Measurements from ENCODE around the gene HTT-AS. TPM values are rescaled to one million over a fixed set of nuclear protein-coding genes. Genes with fewer than 3 reads are reported as not detected.

The HTT-AS gene
- total RNA-seq, 1 donor from 2014 or later, result not detected

DNA sequence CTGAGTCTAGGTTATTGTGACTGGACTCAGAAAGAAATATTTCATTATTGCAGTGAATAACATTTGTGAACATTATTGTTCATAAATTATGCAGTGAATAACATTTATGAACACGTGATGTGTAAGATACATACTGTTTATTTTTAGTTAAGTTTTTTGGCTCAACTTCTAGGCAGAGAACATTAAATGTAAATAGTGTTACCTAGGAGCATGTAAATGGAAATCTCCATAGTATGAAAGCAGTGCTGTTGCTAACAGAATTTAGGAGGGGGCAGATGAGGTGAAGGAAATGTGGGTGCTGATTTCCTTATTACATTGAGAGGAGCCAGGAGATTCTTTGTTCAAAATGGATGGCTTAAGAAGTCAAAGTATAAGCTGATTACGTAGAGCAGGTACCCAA lies 45.1 kb upstream of the HTT-AS start:
- Histone ChIP-seq H3K36me3 (peaks cover 75% of the 10 kb centered on the region), H3K27ac (no peak overlapping the region), H3K9me3 (no peaks in the 10 kb centered on the region), H3K27me3 (ENCODE audit: low read depth) (no peaks in the 10 kb centered on the region), H3K4me1 (peaks cover 25% of the 10 kb centered on the region), H3K4me3 (no peak overlapping the region)
- ATAC-seq, result no peak
- DNase-seq, result no peak
- TF ChIP-seq, protein P1, sequence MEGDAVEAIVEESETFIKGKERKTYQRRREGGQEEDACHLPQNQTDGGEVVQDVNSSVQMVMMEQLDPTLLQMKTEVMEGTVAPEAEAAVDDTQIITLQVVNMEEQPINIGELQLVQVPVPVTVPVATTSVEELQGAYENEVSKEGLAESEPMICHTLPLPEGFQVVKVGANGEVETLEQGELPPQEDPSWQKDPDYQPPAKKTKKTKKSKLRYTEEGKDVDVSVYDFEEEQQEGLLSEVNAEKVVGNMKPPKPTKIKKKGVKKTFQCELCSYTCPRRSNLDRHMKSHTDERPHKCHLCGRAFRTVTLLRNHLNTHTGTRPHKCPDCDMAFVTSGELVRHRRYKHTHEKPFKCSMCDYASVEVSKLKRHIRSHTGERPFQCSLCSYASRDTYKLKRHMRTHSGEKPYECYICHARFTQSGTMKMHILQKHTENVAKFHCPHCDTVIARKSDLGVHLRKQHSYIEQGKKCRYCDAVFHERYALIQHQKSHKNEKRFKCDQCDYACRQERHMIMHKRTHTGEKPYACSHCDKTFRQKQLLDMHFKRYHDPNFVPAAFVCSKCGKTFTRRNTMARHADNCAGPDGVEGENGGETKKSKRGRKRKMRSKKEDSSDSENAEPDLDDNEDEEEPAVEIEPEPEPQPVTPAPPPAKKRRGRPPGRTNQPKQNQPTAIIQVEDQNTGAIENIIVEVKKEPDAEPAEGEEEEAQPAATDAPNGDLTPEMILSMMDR (IDR thresholded peaks at IDR 0.05), result no peak
- intact Hi-C loops (cut with DNase I), result no loop called here

DNA sequence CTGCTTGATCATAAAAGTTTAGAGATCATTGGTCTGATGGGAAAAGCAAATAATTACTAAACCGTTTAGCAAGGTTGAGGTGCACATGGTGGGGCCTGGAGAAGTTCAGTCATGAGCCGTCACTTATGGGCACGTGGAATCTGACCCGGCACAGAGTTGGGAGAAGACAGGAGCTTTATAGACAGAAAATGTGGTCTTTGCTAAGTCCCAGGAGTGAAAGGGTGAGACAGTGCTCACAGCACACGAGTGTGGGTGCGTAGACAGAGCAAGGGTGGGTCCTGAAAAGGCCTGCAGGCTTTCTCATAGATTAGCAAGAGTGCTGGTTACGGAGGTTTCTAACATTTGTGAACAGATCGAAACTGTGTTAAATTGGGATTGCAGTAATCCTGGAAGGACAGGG lies 44.0 kb upstream of the HTT-AS start:
- DNase-seq, result no peak
- peaks cover 84% of the 10 kb centered on the region for H3K36me3 ChIP-seq
- no peaks in the 10 kb centered on the region for H3K27me3 ChIP-seq (ENCODE audit: low read depth)
- H3K4me1 ChIP-seq, result peaks cover 24% of the 10 kb centered on the region
- intact Hi-C loops (cut with DNase I), result no loop called here
- no peak overlapping the region for H3K27ac ChIP-seq
- TF ChIP-seq, protein P1 (IDR thresholded peaks at IDR 0.05), result no peak
- no peak for ATAC-seq
- H3K9me3 ChIP-seq, result no peaks in the 10 kb centered on the region
- no peak overlapping the region for H3K4me3 ChIP-seq

DNA sequence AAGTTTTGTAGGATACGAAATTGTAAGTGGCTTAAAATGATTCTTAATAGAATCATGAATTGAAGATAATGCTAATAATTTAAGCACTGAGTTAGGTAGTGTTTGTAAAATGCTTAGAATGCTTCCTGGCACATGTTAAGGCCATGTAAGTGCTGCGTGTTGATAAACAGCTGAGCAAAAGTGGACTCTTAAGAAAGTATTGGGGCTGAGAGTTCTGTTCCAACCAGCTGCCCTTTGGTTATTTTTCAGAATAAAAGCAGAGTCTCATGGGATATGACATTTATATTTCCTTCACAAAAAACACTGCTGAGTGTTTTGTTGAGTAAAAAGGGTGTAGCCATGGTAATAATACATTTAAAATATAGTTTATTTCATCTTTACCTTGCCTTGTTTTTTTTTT lies 42.6 kb upstream of the HTT-AS start:
- ATAC-seq (no peak), DNase-seq (no peak)
- peaks cover 93% of the 10 kb centered on the region for H3K36me3 ChIP-seq
- H3K4me1 ChIP-seq, result peaks cover 25% of the 10 kb centered on the region
- intact Hi-C loops (cut with DNase I), result no loop called here
- no peak overlapping the region for H3K27ac ChIP-seq
- TF ChIP-seq, protein P1 (IDR thresholded peaks at IDR 0.05), result no peak
- H3K4me3 ChIP-seq, result no peak overlapping the region
- no peaks in the 10 kb centered on the region for H3K9me3 ChIP-seq
- no peaks in the 10 kb centered on the region for H3K27me3 ChIP-seq (ENCODE audit: low read depth)

DNA sequence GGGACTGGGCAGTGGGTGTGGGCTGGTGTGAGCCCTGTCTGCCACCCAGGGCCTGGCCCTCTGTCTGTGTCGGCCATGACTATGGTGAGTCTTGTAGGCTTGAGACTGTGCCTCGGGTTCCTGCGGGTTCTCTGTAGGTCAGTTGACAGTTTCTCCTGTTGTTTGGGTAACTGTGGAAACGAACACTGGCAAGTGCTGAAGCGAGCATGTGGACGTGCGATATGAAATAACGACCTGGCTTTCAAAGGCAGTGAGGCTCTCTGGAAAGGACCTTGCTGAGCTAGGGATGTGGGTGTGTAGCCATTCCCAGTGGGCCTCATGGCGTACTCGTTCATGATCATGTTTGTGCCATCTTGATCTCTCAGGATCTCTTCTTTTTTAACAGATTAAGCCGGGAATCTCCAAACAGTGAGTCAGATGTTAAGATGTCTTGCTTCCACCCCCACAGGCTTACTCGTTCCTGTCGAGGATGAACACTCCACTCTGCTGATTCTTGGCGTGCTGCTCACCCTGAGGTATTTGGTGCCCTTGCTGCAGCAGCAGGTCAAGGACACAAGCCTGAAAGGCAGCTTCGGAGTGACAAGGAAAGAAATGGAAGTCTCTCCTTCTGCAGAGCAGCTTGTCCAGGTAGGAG lies 41.4 kb upstream of the HTT-AS start:
- peaks cover 95% of the 10 kb centered on the region for H3K36me3 ChIP-seq
- H3K4me3 ChIP-seq, result no peak overlapping the region
- ATAC-seq (no peak), DNase-seq (no peak)
- H3K27ac ChIP-seq, result no peak overlapping the region
- no peaks in the 10 kb centered on the region for H3K9me3 ChIP-seq
- TF ChIP-seq, protein P1 (IDR thresholded peaks at IDR 0.05), result no peak
- H3K27me3 ChIP-seq (ENCODE audit: low read depth), result no peaks in the 10 kb centered on the region
- intact Hi-C loops (cut with DNase I), result no loop called here
- H3K4me1 ChIP-seq, result peaks cover 16% of the 10 kb centered on the region

DNA sequence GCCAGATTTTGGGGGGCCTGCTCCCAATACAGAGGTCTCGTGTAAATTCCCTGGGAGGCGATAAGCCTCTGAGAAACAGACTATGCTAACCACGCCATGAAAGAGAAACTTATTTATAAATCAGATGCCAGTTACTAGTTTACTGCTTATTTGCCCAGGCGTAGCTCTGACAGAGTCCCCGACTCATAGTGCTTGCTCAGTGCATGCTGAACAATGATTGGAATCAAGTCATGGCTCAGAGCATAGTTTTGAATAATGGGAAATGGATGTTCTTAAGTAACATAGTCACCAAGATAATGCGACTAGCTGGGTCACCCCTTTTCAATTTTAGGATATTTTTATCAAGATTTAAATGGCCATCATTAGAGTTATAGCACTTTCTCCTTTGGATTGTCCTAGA lies 40.0 kb upstream of the HTT-AS start:
- TF ChIP-seq, protein P1 (IDR thresholded peaks at IDR 0.05), result no peak
- DNase-seq (no peak), ATAC-seq (no peak)
- Histone ChIP-seq H3K4me3 (no peak overlapping the region), H3K36me3 (peaks cover 95% of the 10 kb centered on the region), H3K27ac (no peak overlapping the region), H3K27me3 (ENCODE audit: low read depth) (no peaks in the 10 kb centered on the region), H3K9me3 (no peaks in the 10 kb centered on the region), H3K4me1 (peaks cover 16% of the 10 kb centered on the region)
- intact Hi-C loops (cut with DNase I), result no loop called here

Measured in lower lobe of right lung (tissue), 2 donors.